ENCODE data around the gene DUOXA2. TPM values are rescaled to one million over a fixed set of nuclear protein-coding genes. Genes with fewer than 3 reads are reported as not detected.
"Not testable (repeated sequence)": the region's sequence is repeated elsewhere in the genome, so short reads cannot be mapped to it uniquely, and the experiment has no call there.

DUOXA2 gene
- polyA plus RNA-seq (2013, experiment 1 of 2; ENCODE audit: insufficient read length) = 0.08 TPM
- not detected for polyA plus RNA-seq (2013, experiment 2 of 2; ENCODE audit: insufficient read length)

DNA sequence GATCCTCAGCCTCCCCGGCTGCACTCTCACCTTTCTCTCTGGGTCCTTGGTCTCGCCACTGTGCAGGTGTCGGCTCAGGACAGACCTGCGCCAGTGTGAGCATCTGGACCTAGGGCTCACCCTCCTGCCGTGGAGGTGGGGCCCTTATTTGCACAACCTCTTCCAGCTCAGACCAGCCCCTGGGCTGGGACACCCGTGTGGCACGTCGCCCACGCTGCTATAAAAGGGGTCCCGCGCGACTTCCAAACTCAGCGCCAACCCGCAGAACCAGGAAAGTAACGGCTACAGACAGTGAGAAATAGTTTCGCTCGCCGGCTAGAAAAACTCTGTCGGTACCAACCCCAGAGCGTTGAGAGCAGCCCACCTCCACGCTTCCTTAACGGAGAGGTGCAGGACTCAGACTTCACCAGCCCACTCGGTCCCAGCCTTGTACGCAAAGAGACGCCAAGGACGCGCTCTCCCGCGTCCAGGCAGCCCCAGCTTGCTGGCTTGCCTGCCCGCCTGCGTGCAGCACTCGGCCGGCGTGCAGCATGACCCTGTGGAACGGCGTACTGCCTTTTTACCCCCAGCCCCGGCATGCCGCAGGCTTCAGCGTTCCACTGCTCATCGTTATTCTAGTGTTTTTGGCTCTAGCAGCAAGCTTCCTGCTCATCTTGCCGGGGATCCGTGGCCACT lies at the start of gene DUOXA2, which contains the start of gene DUOX2:
DUOXA2 (plus strand) TSS at position 251 of the 675 bp plus-strand sequence; CDS start at position 531, 280 bp downstream.
DUOX2 (minus strand) TSS at position 97 of the 675 bp plus-strand sequence. CDS start 761 bp downstream, outside the sequence.
- no peak for DNase-seq

DNA sequence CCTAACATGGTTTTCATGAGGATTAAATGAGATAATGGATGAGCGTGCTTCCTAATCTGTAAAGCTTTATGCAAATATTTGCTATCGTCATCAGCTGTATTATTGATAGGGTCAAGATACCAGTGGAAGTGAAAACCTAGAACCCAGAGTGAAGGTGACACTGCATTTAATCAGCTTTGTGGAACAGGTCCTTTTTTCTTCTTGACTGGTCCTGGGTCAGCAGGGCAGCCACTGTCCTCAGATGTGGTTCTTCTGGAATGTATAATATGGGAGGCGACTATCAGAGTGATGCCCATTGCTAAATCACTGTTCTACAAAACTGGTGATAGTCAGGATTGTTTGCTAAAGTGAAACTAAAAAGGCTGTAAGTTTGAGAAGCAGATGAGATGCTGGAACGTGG lies 49.7 kb upstream of the DUOXA2 start:
- DNase-seq = peak; percentile 2

DNA sequence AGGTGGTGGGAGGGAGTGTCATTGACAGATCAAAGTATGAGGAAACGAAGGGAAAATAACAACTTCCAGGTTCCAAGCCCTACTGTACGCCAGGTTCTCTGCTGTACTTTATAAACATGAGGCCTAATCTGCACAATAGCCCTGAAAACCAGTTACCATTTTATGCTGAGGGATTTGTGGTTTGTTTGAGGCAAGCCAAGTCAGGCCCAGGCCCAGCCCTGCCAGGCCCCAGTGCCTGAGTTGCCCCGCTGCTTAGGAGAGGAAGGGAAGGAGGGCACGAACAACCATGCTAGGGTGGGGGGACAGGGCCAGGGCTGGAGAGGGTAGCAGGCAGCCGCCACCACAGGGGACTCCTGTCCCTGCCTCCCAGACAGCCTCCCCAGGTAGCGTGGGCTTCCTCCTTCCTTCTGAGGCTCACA lies 44.2 kb upstream of the DUOXA2 start:
- DNase-seq = not testable (repeated sequence)

DNA sequence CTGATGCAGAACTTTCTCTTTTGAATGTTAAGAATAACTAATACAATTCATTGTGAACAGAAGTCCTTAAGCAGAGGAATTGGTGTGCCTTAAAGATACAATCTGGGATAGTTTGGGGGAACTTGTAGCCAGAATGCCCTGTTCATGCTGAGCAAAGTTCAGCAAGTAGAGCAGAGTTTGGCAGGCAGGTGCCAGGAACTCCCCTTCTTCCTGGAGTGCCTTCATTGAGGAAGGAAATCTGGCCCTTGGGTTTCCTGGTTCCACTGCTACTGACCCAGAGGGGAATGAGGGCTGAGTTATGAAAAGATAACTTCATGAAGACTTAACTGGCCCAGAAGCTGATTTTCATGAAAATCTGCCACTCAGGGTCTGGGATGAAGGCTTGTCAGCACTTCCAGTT lies 40.5 kb upstream of the DUOXA2 start:
- DNase-seq = not testable (repeated sequence)

DNA sequence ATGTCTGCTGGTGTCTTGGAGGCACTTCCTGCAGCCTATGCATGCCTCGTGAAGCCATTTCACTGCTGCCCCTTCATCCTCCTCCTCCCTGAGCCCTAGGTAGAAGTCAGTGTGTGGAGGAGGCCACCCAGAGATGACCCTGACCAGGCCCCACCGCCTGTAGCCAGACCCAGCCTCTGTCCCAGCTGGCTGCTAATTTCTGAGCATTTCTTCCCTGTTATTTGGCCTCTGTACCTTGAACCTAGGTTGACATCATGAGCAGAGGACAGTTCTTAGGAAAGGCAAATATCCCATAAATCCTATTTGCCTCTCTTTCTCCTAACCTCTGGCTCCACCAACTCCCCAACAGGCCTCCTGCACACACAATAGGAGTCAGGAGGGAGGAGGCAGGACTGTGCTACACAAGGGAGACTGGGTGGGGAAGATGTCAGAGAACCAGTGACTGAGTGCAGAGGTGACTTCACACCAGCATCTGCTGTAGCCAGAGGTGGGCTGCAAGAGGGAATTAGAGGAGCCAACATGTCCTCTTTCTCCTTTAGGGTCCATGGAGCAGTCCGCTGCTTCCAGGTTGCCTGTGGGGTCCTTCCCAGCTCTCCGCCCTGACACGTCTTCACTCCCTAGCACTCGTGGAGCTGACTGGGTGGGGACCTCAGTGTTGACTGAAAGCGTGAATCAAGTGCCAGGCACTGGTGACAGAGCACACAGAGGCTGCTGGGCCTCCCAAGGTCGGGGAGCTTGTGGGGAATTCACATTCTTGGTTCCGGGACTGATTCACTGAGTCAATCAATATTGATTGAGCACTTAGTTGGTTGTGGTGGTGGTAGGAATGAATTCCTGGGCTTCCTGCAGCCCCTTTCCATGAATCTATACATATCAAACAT lies 38.4 kb upstream of the DUOXA2 start:
- not testable (repeated sequence) for DNase-seq

DNA sequence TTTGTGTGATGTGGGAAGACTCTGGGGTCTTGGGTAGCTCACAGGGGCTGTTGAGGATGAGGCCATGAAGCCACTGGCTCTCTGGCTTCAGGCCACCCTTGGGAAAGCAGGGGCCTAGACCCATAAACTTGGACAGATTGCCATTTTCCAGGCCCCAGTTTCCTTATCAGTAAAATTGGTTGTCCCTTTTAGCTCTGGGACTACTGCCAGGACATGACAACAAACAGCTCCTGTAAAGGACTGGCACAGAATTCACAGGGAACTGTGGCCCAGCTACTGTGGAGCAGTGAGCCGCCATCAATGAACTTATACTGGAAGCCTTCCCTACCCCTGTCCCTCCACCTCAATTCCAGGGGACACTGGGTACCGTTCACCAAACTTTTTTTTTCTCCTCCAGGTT lies 36.7 kb upstream of the DUOXA2 start:
- not testable (repeated sequence) for DNase-seq

DNA sequence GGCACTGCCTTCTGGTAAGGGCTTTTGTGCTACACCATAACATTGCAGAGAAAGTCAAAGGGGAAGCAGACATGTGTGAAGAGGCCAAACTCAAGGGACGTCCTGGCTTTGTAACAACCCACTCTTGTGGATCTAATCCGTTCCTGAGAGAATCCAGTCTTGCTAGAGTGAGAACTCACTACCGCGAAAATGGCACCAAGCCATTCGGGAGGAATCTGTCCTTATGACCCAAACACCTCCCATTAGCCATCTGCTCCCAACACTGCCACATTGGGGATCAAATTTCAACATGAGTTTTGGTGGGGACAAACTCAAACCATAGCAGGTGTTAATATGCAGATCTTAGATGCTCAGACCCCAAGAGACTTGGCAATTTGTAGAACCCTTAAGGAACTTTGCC lies 34.9 kb upstream of the DUOXA2 start:
- DNase-seq = not testable (repeated sequence)

DNA sequence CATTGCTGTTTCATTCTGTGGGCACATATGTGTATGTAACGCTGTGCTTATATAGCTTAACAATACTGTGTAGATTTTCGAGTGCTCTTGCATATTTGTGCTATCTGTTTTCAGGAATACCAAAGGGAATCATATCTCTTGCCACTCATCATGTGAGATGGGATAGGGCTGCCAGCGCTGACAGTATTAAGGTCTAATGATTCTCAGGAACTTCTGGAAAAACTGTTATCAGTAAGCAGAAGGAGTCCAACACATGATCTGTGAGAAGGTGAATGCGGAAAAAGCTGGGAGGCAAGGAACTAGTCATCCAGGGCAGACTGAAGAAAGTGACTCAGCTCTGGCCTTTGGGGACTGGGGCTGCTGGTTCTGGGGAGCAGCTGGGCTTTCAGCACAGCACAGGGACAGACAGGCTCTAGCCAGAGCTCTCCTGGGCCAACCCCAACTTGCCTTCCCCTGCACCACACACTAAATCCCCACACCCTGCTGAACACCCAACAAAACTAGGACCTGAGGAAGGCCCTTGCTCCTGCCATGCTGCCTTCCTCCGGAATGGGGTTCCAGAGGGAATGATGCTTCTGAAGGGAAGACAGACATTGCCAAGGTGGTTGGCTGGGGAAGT lies 34.4 kb upstream of the DUOXA2 start:
- not testable (repeated sequence) for DNase-seq

GRCh38 chr15:45080593-45080992 lies 33.5 kb upstream of the DUOXA2 start:
- not testable (repeated sequence) for DNase-seq

- not testable (repeated sequence) for DNase-seq
These were observed 31.7 kb upstream of the DUOXA2 start for GRCh38 chr15:45082412-45082811.

- DNase-seq = no peak
These were observed 30.9 kb upstream of the DUOXA2 start for GRCh38 chr15:45083223-45083622.

DNA sequence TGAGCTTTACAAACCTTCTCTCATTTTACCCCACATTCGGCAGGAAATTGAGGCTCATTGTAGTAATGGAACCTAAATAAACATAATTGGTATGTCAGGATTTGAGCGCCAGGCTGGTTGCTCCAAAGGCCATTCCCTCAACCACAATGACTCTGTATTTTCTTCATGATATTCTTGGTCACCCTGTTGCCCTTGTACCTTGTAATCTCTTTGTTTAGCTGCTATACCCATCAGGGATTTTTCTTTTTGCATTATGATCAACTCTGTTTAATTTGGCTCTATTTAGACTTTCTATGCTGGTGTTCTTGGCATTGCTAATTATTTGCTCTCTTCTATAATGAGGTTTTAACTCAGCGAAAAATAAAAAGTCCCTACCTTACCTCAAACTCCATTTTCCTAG lies 30.0 kb upstream of the DUOXA2 start:
- DNase-seq = no peak

- DNase-seq = no peak
These were observed 26.6 kb upstream of the DUOXA2 start for GRCh38 chr15:45087513-45087912.

DNA sequence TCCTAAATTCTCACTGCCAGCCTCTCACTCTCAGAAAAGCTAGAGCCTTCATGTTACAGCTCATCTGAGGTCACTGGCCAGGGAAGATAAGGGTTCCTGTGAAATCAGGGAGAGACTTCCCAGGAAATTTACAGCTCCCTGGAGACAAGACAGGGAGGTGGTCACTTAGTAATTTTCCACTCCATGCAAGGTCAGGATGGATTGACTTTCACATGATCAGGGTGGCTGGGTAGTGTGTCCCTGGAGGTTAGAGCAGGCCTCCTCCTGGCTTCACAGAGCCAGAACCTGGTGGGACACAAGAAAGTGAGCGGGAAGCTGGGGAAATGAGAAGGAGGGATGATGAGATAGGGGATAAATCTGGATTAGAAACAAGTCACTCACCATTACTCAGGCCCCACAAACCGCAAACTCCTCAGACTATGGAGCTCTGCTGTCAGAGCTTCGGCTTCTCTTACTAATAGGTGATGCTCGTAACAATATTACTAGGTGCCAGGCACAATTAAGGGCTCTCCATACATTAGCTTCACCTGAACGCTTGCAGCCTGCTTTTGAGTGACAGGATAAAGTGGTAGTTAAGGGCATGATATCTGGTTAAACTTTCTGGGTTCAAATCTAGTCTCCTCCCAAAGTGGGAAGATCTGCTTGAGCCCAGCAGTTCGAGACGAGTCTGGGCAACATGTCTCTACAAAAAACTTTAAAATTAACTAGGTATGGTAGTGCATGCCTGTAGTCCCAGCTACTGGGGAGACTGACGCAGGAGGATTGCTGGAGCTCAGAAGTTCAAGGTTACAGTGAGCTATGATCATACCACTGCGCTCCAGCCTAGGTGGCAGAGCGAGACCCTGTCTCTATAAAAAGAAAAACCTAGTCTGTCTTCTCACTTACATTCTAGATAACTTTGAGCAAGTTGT lies 25.1 kb upstream of the DUOXA2 start:
- peak; percentile 11 for DNase-seq

DNA sequence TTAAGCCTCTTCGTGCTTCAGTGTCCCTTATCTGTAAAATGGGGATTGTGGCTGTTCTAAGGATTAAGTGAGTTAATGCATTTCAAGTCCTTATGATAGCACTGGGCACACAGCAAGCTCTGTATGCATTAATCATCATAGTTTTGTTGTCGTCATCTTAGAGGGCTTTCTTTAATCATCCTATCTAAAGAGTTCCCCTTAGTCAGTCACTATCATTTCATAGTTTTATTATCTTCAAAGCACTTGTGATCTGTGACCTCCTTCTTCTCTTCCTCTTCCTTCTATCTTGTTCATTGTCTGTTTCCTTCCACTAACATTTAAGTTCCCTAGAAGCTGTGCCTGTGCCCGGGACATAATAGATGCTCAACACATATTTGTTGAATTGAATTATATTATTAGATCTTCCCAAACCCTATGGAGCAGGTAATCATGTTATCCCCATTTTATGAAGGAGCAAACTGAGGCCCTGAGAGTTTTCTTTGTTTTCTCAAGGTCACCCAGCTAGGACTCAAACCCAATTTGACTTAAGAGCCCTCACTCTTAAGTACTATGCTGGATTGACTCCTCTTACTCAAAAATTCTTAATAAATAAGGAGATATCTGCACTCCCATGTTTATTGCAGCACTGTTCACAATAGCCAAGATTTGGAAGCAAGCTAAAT lies 24.3 kb upstream of the DUOXA2 start:
- DNase-seq = no peak

- DNase-seq = peak; percentile 17
These were observed 23.0 kb upstream of the DUOXA2 start for GRCh38 chr15:45091161-45091560.

- no peak for DNase-seq
These were observed 22.6 kb upstream of the DUOXA2 start for GRCh38 chr15:45091576-45091975.

GRCh38 chr15:45093013-45093412 lies 21.1 kb upstream of the DUOXA2 start:
- no peak for DNase-seq

- DNase-seq = no peak
These were observed 20.3 kb upstream of the DUOXA2 start for GRCh38 chr15:45093622-45094357.

DNA sequence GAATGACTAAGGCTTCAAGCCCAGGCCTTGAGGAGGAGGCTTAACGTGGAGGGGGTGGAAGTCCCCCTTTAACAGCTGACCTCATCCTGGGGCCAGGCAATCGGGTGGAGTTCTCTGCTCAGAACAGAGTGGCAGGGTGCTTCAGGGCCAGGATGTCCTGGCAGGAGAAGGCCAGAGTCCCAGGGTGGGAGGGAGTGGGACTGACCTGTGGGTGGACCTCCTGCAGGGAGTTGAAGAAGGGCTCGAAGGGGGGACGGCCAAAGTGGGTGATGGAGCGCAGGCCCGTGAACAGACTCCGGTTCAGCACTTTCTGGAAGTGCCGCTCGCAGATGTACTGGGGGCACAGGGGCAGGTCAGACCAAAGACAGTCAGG lies 19.8 kb upstream of the DUOXA2 start:
- DNase-seq = no peak

GRCh38 chr15:45095661-45096060 lies 18.5 kb upstream of the DUOXA2 start:
- no peak for DNase-seq
